ENCODE results near the gene KRT78. TPM values are rescaled to one million over a fixed set of nuclear protein-coding genes. Genes with fewer than 3 reads are reported as not detected.

KRT78 gene
- total and polyA plus RNA-seq, 9 of the 15 experiments (the other 6 are each of a cell fraction or from before 2014, with no cell fraction given): not detected

DNA sequence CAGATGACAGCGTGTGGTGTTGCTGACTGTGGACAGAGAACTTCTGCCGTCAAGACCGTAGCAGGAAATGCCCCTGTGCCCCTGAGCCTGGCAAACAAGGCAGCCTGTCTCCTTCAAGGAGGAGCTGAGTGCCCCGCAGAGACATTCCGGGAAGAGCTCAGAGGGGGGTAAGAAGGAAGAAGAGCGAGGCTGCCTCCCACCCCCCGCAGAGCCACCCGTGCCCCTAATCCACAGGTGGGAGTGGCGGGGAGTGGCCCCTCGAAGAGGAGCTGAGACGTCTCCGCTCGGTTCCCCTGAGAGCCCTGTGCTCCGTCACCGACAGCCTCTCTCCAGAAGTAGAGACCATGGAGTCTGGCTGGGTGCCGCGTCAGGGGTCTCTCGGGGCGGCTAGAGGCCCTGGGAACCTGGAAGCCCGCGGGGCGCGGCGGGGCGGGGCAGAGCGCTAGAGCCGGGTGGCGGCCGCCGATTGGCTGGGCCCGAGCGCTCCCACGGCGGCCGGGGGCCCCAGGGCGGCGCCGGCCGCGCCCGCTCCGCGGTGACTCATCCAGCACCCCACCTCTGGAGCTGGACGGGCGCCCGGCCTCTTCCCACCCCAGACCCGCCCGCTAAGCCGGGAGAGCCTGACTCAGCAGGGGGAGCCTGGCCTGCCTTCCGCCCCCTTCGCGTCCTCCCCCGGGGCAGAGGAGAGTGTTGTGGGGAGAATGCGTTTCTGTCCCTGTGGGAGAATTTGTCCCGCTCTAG lies 25.2 kb upstream of the KRT78 start (continued):
- TF ChIP-seq TAL1 (IDR thresholded peaks at IDR 0.05) (no peak), ZNF444 (CRISPR knock-in tag; IDR thresholded peaks at IDR 0.05) (no peak), RBM14 (IDR thresholded peaks at IDR 0.05; ENCODE audit: borderline replicate concordance, insufficient read depth, low read depth, low read length) (no peak), YBX1 (IDR thresholded peaks at IDR 0.05) (no peak), STAT5A (IDR thresholded peaks at IDR 0.05; ENCODE audit: borderline replicate concordance, low read length) (no peak; the same call in 1 of the 2 replicates), ZNF584 (CRISPR knock-in tag; IDR thresholded peaks at IDR 0.05; ENCODE audit: low read depth) (0 out of 2 replicates have a peak, but pooled peaks have one; percentile 19), TRIM24 (IDR thresholded peaks at IDR 0.05) (peak; percentile 18 to 79; a peak in 2 of 4 replicates), TAF7 (tag; IDR thresholded peaks at IDR 0.05) (no peak), TOE1 (IDR thresholded peaks at IDR 0.05; ENCODE audit: borderline replicate concordance) (peak; percentile 51; the same call in 1 of the 2 replicates), TOE1 (CRISPR knock-in tag; IDR thresholded peaks at IDR 0.05; ENCODE audit: borderline replicate concordance, low read depth) (no peak), NRF1 (conservative IDR thresholded peaks at IDR 0.05 in 1 of 2, IDR thresholded peaks at IDR 0.05 in 1 of 2) (peak in 1 of 2 experiments; percentile 10; a peak in 2 of 4 replicates), ZNF354B (CRISPR knock-in tag; IDR thresholded peaks at IDR 0.05) (no peak), POLR2H (tag; IDR thresholded peaks at IDR 0.05; ENCODE audit: low read depth) (no peak)
- TF ChIP-seq, protein P1, sequence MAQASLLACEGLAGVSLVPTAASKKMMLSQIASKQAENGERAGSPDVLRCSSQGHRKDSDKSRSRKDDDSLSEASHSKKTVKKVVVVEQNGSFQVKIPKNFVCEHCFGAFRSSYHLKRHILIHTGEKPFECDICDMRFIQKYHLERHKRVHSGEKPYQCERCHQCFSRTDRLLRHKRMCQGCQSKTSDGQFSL (CRISPR knock-in tag; IDR thresholded peaks at IDR 0.05): 0 out of 2 replicates have a peak, but pooled peaks have one; percentile 51
- TF ChIP-seq, protein P1 (tag; IDR thresholded peaks at IDR 0.05): no peak
- TF ChIP-seq, protein P2, sequence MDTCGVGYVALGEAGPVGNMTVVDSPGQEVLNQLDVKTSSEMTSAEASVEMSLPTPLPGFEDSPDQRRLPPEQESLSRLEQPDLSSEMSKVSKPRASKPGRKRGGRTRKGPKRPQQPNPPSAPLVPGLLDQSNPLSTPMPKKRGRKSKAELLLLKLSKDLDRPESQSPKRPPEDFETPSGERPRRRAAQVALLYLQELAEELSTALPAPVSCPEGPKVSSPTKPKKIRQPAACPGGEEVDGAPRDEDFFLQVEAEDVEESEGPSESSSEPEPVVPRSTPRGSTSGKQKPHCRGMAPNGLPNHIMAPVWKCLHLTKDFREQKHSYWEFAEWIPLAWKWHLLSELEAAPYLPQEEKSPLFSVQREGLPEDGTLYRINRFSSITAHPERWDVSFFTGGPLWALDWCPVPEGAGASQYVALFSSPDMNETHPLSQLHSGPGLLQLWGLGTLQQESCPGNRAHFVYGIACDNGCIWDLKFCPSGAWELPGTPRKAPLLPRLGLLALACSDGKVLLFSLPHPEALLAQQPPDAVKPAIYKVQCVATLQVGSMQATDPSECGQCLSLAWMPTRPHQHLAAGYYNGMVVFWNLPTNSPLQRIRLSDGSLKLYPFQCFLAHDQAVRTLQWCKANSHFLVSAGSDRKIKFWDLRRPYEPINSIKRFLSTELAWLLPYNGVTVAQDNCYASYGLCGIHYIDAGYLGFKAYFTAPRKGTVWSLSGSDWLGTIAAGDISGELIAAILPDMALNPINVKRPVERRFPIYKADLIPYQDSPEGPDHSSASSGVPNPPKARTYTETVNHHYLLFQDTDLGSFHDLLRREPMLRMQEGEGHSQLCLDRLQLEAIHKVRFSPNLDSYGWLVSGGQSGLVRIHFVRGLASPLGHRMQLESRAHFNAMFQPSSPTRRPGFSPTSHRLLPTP (IDR thresholded peaks at IDR 0.05; ENCODE audit: borderline replicate concordance, extremely low read depth, insufficient read length): no peak
- TF ChIP-seq, protein P3, sequence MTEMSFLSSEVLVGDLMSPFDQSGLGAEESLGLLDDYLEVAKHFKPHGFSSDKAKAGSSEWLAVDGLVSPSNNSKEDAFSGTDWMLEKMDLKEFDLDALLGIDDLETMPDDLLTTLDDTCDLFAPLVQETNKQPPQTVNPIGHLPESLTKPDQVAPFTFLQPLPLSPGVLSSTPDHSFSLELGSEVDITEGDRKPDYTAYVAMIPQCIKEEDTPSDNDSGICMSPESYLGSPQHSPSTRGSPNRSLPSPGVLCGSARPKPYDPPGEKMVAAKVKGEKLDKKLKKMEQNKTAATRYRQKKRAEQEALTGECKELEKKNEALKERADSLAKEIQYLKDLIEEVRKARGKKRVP (CRISPR knock-in tag; IDR thresholded peaks at IDR 0.05): no peak
- TF ChIP-seq, protein P4, sequence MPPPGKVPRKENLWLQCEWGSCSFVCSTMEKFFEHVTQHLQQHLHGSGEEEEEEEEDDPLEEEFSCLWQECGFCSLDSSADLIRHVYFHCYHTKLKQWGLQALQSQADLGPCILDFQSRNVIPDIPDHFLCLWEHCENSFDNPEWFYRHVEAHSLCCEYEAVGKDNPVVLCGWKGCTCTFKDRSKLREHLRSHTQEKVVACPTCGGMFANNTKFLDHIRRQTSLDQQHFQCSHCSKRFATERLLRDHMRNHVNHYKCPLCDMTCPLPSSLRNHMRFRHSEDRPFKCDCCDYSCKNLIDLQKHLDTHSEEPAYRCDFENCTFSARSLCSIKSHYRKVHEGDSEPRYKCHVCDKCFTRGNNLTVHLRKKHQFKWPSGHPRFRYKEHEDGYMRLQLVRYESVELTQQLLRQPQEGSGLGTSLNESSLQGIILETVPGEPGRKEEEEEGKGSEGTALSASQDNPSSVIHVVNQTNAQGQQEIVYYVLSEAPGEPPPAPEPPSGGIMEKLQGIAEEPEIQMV (tag; conservative IDR thresholded peaks at IDR 0.05; ENCODE audit: low read depth): no peak
- TF ChIP-seq, protein P5, sequence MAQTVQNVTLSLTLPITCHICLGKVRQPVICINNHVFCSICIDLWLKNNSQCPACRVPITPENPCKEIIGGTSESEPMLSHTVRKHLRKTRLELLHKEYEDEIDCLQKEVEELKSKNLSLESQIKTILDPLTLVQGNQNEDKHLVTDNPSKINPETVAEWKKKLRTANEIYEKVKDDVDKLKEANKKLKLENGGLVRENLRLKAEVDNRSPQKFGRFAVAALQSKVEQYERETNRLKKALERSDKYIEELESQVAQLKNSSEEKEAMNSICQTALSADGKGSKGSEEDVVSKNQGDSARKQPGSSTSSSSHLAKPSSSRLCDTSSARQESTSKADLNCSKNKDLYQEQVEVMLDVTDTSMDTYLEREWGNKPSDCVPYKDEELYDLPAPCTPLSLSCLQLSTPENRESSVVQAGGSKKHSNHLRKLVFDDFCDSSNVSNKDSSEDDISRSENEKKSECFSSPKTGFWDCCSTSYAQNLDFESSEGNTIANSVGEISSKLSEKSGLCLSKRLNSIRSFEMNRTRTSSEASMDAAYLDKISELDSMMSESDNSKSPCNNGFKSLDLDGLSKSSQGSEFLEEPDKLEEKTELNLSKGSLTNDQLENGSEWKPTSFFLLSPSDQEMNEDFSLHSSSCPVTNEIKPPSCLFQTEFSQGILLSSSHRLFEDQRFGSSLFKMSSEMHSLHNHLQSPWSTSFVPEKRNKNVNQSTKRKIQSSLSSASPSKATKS (CRISPR knock-in tag; IDR thresholded peaks at IDR 0.05): no peak

Data from K562 (cell line).